ENCODE measurements around the gene DENND2A. TPM values are rescaled to one million over a fixed set of nuclear protein-coding genes. Genes with fewer than 3 reads are reported as not detected.

DENND2A gene
- total RNA-seq, 1 donor from 2014 or later: 7.5 TPM

- Histone ChIP-seq H3K27me3 (no peaks in the 10 kb centered on the region), H3K27ac (no peak overlapping the region), H3K36me3 (peaks cover 31 to 64% of the 10 kb centered on the region in 2 donors), H3K9me3 (no peaks in the 10 kb centered on the region), H3K4me1 (no peaks in the 10 kb centered on the region), H3K4me3 (no peak overlapping the region)
- intact Hi-C loops (cut with DNase I): no loop called here
- peak in 1 of 2 donors; percentile 45 for DNase-seq (ENCODE audit: low spot score in 2 of 2)
- TF ChIP-seq CTCF (IDR thresholded peaks at IDR 0.05): no peak
These were observed 43.7 kb upstream of the DENND2A start for GRCh38 chr7:140684066-140684950.

- Histone ChIP-seq H3K4me1 (no peaks in the 10 kb centered on the region), H3K36me3 (peaks cover 37 to 66% of the 10 kb centered on the region in 2 donors), H3K9me3 (no peaks in the 10 kb centered on the region), H3K27me3 (no peaks in the 10 kb centered on the region), H3K4me3 (no peak overlapping the region), H3K27ac (no peak overlapping the region)
- intact Hi-C loops (cut with DNase I): no loop called here
- no peak for TF ChIP-seq CTCF (IDR thresholded peaks at IDR 0.05)
- DNase-seq (ENCODE audit: low spot score in 2 of 2): peak in 1 of 2 donors; percentile 22
These were observed 43.0 kb upstream of the DENND2A start for GRCh38 chr7:140683657-140684056.

GRCh38 chr7:140681766-140682165, 41.2 kb upstream of the DENND2A start:
- intact Hi-C loops (cut with DNase I): no loop called here
- no peak for TF ChIP-seq CTCF (IDR thresholded peaks at IDR 0.05)
- Histone ChIP-seq H3K9me3 (no peaks in the 10 kb centered on the region), H3K27me3 (no peaks in the 10 kb centered on the region), H3K27ac (no peak overlapping the region), H3K36me3 (peaks cover 28 to 58% of the 10 kb centered on the region in 2 donors), H3K4me3 (no peak overlapping the region), H3K4me1 (no peaks in the 10 kb centered on the region)
- DNase-seq (ENCODE audit: low spot score in 2 of 2): no peak

GRCh38 chr7:140680886-140681285, 40.3 kb upstream of the DENND2A start:
- intact Hi-C loops (cut with DNase I): no loop called here
- no peaks in the 10 kb centered on the region for H3K4me1 ChIP-seq
- no peak overlapping the region for H3K4me3 ChIP-seq
- peak in 1 of 2 donors; percentile 21 for DNase-seq (ENCODE audit: low spot score in 2 of 2)
- no peaks in the 10 kb centered on the region for H3K27me3 ChIP-seq
- no peaks in the 10 kb centered on the region for H3K9me3 ChIP-seq
- peaks cover 28 to 55% of the 10 kb centered on the region in 2 donors for H3K36me3 ChIP-seq
- no peak overlapping the region for H3K27ac ChIP-seq
- TF ChIP-seq CTCF (IDR thresholded peaks at IDR 0.05): no peak

GRCh38 chr7:140679186-140679585, 38.6 kb upstream of the DENND2A start:
- no peaks in the 10 kb centered on the region for H3K9me3 ChIP-seq
- no peaks in the 10 kb centered on the region for H3K27me3 ChIP-seq
- no peak for DNase-seq (ENCODE audit: low spot score in 2 of 2)
- H3K4me3 ChIP-seq: no peak overlapping the region
- H3K36me3 ChIP-seq: peaks cover 21 to 47% of the 10 kb centered on the region in 2 donors
- intact Hi-C loops (cut with DNase I): no loop called here
- no peak overlapping the region for H3K27ac ChIP-seq
- TF ChIP-seq CTCF (IDR thresholded peaks at IDR 0.05): no peak
- H3K4me1 ChIP-seq: peaks cover 0 to 11% of the 10 kb centered on the region in 2 donors
